ENCODE measurements around the gene PSMB1.

The PSMB1 gene

DNA sequence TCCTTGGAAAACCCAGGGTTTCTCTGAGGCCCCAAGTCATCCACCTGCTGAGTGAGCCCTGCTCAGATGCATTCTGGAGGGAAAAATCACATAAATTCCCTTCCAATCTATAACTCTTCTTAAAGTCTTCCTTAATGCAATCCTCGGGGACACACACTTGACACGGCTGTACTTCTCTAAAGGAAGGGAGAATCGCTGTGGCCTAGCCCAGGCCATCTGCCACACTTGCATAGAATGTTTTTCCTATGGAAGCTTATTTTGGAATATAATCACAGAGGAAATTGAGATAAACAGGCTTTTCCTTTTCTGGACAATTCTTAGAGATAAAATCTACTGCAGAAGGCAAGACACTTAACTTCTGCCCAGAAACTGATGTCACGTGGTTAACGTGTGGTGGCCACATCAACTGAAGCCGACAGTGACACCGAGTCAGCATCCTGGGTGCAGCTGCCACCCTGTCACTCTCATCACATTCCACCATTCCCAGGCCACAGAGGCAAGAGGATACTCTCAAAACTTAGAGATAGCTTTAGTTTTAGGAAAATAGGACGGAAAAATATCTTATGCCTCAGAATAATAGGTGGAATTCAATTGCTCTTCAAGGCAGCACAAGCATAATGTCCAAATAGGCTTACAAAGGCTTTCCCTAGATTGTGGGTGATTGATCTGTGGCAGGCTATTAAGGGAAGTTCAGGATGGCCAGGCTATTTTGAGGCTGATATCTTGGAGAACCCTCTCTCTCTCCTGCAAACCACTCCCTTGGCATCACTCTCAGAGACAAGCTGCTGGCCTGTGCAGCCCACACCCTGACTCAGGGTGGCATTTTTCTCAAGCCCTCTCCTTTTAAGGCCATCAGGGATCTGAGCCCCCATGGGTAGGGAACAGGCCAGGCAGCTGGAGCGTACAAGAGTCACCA is 29.6 kb downstream of the PSMB1 start:
- TF ChIP-seq, protein P1, sequence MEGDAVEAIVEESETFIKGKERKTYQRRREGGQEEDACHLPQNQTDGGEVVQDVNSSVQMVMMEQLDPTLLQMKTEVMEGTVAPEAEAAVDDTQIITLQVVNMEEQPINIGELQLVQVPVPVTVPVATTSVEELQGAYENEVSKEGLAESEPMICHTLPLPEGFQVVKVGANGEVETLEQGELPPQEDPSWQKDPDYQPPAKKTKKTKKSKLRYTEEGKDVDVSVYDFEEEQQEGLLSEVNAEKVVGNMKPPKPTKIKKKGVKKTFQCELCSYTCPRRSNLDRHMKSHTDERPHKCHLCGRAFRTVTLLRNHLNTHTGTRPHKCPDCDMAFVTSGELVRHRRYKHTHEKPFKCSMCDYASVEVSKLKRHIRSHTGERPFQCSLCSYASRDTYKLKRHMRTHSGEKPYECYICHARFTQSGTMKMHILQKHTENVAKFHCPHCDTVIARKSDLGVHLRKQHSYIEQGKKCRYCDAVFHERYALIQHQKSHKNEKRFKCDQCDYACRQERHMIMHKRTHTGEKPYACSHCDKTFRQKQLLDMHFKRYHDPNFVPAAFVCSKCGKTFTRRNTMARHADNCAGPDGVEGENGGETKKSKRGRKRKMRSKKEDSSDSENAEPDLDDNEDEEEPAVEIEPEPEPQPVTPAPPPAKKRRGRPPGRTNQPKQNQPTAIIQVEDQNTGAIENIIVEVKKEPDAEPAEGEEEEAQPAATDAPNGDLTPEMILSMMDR (IDR thresholded peaks at IDR 0.05; ENCODE audit: borderline replicate concordance, insufficient read depth, low read depth, low read length) = no peak
- no peak overlapping the region for H3K4me3 ChIP-seq (ENCODE audit: low read depth, low read length)

DNA sequence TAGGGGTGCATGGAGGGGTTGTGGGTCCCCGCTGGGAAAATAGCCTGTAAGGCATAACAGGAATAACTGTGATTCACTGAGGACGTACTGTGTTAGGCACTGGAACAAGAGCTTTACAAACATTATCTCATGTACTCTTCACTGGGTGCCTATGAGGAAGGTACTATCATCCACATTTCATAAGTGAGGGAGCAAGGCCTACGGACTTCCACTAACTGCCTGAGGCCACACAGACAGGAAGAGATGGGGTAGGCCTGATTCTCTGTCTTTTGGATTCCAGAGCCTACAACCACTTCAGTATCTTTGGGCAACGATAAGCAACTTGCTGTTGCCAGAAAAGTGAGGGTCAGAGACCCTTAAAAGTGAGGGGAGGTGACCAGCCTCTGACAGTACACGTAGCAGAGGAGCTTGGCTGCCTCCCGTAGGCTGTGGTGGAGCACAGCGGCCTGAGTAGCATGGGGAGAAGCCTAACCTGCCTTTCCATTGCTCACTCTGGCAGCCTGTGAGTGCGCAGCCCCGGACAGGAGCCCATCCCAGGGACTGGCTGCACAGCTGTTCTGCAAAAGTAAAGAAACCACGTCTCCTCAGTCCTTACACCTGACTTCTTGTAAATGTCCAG is 30.4 kb downstream of the PSMB1 start:
- TF ChIP-seq, protein P1 (IDR thresholded peaks at IDR 0.05; ENCODE audit: borderline replicate concordance, insufficient read depth, low read depth, low read length) = peak; percentile 33; the same call in 1 of the 2 replicates
- H3K4me3 ChIP-seq (ENCODE audit: low read depth, low read length) = no peak overlapping the region

DNA sequence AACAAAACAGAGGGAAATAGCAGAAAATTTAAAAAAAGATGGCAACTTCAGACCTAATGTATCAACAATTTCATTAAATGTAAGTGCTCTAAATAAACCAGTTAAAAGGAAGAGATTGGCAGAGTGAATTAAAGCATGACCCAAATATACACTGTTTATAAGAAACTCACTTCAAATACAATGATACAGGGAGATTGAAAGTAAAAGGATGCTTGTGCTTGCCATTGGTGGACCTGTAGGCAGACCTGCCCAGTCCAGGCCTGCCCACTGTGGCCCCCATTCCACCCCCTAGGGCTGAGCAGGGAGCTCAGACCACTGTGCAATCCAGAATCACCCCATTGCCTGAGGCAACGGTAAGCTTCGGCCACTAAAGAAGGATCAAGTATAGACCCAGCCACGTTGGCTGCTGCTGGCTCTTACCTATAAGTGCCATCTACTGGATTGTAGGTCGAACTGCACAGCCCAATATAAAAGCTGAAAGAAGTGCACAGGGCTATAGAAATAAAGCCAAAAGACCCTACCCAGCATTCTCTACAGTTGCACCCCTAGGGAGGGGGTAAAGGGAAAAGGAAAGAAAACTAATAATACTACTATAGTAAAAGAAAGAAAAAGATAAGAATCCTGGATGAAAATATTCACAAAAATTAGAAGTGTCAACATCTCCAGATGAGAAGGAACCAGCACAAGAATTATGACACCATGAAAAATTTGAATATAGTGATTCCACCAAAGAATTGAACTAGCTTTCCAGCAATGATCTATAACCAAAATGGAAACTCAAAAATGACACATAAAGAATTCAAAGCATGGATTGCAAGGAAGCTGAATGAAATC is 36.1 kb downstream of the PSMB1 start:
- TF ChIP-seq, protein P1 (IDR thresholded peaks at IDR 0.05; ENCODE audit: borderline replicate concordance, insufficient read depth, low read depth, low read length) = peak; percentile 68
- H3K4me3 ChIP-seq (ENCODE audit: low read depth, low read length) = no peak overlapping the region

DNA sequence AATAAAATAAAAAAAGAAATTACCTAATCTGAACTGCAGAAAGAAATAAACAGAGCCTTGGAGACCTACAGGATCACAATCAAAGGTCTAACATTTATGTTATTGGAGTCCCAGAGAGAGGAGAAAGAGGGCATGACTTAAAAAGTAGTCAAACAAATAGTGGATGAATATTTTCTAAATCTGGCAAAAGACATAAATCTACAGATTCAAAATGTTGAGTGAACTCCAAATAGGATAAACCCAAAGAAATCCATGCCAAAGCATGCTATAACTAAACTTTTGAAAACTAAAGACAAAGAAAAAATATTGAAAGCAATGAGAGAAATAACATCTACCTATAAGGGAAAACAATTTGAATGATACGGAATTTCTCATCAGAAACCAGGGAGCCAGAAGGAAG is 38.2 kb downstream of the PSMB1 start:
- TF ChIP-seq, protein P1 (IDR thresholded peaks at IDR 0.05; ENCODE audit: borderline replicate concordance, insufficient read depth, low read depth, low read length) = no peak
- no peak overlapping the region for H3K4me3 ChIP-seq (ENCODE audit: low read depth, low read length)

DNA sequence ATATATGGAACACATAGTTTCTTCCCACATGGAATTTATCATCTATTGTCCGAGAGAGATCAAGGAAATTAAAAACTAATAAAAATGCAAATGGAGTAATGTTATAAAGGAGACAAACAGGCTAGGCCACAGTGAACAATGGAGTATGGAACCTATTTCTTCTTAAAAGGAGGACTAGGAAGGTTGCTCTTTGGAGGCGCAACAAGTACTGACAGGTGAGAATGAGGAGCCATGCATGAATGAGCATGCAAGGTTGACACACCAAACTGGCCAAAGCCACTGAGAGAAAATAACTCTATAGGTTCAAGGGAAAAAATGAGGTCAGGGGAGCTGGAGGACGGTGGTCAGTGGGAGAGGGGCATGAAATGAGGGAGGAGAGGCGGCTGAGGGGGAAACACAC is 40.9 kb downstream of the PSMB1 start:
- no peak overlapping the region for H3K4me3 ChIP-seq (ENCODE audit: low read depth, low read length)
- TF ChIP-seq, protein P1 (IDR thresholded peaks at IDR 0.05; ENCODE audit: borderline replicate concordance, insufficient read depth, low read depth, low read length) = no peak

DNA sequence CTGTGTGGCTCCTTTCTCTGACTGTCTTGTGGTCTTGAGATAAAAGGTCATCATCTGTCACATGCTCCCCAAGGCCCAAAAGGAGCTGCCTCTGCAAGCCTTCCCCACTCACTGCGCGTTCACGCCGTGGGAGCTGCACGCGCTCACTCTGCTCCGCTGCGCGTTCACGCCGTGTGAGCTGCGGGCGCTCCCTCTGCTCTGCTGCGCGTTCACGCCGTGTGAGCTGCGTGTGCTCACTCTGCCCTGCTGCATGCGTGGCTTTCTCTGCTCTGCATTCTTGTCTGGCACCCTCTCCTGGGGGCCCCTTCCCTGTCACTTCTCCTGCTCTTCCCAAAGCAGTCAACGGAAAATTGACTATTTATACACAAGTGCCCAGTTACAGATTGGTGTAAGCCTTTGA is 42.5 kb downstream of the PSMB1 start:
- TF ChIP-seq, protein P1 (IDR thresholded peaks at IDR 0.05; ENCODE audit: borderline replicate concordance, insufficient read depth, low read depth, low read length) = no peak
- H3K4me3 ChIP-seq (ENCODE audit: low read depth, low read length) = no peak overlapping the region
